ENCODE data around the gene WNT11. TPM values are rescaled to one million over a fixed set of nuclear protein-coding genes. Genes with fewer than 3 reads are reported as not detected.

The WNT11 gene
- polyA plus RNA-seq, 1 of the 3 experiments (the other 2 are of a cell fraction): 0.43 TPM

DNA sequence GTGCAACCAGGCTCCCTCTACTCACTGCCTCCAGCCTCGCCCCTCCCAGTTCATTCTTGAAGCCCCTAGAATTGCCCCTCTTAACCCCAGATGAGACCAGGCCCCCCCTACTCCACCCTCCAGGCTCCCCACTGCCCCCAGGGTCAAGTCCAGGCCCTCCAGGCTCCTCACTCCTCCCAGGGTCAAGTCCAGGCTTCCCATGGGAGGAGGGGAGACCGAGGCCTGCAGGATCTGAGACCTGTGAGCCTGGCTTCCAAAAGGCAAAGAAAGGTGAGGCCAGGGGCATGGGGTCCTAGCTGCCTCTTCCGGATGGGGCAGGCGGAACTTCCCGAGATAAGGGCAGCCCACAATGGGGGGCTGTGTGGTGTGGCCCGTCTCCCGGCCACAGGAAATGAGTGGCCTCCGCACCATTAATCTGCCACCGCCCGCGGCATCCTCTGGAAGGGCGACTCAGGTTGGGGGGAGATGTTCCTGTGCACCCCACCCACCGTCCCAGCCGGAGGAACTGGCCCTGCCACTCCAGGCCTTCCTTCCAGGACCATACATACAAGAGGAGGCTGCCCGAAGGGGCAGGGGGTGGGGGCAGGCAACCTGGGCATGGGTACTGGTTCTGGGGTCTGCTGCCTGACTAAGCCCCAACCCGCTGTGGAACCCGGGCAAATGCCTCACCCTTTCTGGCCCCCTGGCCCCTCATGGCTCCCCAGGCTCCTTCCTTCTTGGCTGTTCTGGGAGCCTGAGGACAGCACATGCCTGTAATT is 35.1 kb upstream of the WNT11 start:
- Histone ChIP-seq H3K79me2 (ENCODE audit: insufficient read depth) (no peaks in the 10 kb centered on the region), H3K9me3 (no peaks in the 10 kb centered on the region), H3K9ac (no peak overlapping the region), H2AFZ (ENCODE audit: low read depth) (no peak overlapping the region), H3K4me2 (no peak overlapping the region), H3K36me3 (replicated peaks in 1 of 2; ENCODE audit: control insufficient read depth in 1 of 2, insufficient read depth in 2 of 2, low read length in 1 of 2) (no peaks in the 10 kb centered on the region), H3K9me2 (no peaks in the 10 kb centered on the region), H4K20me1 (ENCODE audit: insufficient read depth) (no peaks in the 10 kb centered on the region), H3K27ac (ENCODE audit: low read depth in 2 of 2, low read length in 1 of 2) (no peak overlapping the region), H3K4me3 (ENCODE audit: low read depth in 2 of 2, low read length in 1 of 2) (no peak overlapping the region), H3F3A (replicated peaks; ENCODE audit: insufficient read depth) (no peaks in the 10 kb centered on the region), H3K4me1 (ENCODE audit: control insufficient read depth in 1 of 2, insufficient read depth in 2 of 2, low read depth in 1 of 2, low read length in 1 of 2) (peaks cover 0 to 13% of the 10 kb centered on the region in 2 experiments; a peak in 2 of 4 replicates), H3K27me3 (ENCODE audit: insufficient read depth) (no peaks in the 10 kb centered on the region)
- DNase-seq: no peak
- ChIA-PET CTCF (interaction anchor here (1.8 to 3.8 kb wide), 2 partner anchors 33 to 77 kb away, joined by 9 to 30 read pairs; no protein-coding TSS in a partner anchor), POLR2A (no interaction called here)
- TF ChIP-seq FOSL2 (IDR thresholded peaks at IDR 0.05; ENCODE audit: borderline replicate concordance, low read depth) (no peak), FOXM1 (IDR thresholded peaks at IDR 0.05; ENCODE audit: low read depth) (no peak), RXRA (IDR thresholded peaks at IDR 0.05; ENCODE audit: borderline replicate concordance, low read depth) (no peak), SMC3 (IDR thresholded peaks at IDR 0.05; ENCODE audit: low read depth, low read length) (no peak), RFX5 (IDR thresholded peaks at IDR 0.05; ENCODE audit: low read length) (no peak), CHD2 (IDR thresholded peaks at IDR 0.05; ENCODE audit: low read length, partially characterized antibody) (no peak), SIN3A (IDR thresholded peaks at IDR 0.05; ENCODE audit: borderline replicate concordance, low read depth, low read length) (no peak), GABPA (IDR thresholded peaks at IDR 0.05; ENCODE audit: low read depth) (no peak), POLR2AphosphoS5 (IDR thresholded peaks at IDR 0.05; ENCODE audit: low read depth, low read length) (no peak), NRF1 (IDR thresholded peaks at IDR 0.05; ENCODE audit: low read depth, low read length) (no peak), RCOR1 (IDR thresholded peaks at IDR 0.05; ENCODE audit: low read length) (no peak)
- TF ChIP-seq, protein P1, sequence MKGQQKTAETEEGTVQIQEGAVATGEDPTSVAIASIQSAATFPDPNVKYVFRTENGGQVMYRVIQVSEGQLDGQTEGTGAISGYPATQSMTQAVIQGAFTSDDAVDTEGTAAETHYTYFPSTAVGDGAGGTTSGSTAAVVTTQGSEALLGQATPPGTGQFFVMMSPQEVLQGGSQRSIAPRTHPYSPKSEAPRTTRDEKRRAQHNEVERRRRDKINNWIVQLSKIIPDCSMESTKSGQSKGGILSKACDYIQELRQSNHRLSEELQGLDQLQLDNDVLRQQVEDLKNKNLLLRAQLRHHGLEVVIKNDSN (IDR thresholded peaks at IDR 0.05; ENCODE audit: borderline replicate concordance, low read depth): no peak
- TF ChIP-seq, protein P2, sequence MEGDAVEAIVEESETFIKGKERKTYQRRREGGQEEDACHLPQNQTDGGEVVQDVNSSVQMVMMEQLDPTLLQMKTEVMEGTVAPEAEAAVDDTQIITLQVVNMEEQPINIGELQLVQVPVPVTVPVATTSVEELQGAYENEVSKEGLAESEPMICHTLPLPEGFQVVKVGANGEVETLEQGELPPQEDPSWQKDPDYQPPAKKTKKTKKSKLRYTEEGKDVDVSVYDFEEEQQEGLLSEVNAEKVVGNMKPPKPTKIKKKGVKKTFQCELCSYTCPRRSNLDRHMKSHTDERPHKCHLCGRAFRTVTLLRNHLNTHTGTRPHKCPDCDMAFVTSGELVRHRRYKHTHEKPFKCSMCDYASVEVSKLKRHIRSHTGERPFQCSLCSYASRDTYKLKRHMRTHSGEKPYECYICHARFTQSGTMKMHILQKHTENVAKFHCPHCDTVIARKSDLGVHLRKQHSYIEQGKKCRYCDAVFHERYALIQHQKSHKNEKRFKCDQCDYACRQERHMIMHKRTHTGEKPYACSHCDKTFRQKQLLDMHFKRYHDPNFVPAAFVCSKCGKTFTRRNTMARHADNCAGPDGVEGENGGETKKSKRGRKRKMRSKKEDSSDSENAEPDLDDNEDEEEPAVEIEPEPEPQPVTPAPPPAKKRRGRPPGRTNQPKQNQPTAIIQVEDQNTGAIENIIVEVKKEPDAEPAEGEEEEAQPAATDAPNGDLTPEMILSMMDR (IDR thresholded peaks at IDR 0.05): no peak
- TF ChIP-seq, protein P3, sequence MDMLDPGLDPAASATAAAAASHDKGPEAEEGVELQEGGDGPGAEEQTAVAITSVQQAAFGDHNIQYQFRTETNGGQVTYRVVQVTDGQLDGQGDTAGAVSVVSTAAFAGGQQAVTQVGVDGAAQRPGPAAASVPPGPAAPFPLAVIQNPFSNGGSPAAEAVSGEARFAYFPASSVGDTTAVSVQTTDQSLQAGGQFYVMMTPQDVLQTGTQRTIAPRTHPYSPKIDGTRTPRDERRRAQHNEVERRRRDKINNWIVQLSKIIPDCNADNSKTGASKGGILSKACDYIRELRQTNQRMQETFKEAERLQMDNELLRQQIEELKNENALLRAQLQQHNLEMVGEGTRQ (IDR thresholded peaks at IDR 0.05; ENCODE audit: borderline replicate concordance, low read depth, low read length): no peak
- TF ChIP-seq, protein P4, sequence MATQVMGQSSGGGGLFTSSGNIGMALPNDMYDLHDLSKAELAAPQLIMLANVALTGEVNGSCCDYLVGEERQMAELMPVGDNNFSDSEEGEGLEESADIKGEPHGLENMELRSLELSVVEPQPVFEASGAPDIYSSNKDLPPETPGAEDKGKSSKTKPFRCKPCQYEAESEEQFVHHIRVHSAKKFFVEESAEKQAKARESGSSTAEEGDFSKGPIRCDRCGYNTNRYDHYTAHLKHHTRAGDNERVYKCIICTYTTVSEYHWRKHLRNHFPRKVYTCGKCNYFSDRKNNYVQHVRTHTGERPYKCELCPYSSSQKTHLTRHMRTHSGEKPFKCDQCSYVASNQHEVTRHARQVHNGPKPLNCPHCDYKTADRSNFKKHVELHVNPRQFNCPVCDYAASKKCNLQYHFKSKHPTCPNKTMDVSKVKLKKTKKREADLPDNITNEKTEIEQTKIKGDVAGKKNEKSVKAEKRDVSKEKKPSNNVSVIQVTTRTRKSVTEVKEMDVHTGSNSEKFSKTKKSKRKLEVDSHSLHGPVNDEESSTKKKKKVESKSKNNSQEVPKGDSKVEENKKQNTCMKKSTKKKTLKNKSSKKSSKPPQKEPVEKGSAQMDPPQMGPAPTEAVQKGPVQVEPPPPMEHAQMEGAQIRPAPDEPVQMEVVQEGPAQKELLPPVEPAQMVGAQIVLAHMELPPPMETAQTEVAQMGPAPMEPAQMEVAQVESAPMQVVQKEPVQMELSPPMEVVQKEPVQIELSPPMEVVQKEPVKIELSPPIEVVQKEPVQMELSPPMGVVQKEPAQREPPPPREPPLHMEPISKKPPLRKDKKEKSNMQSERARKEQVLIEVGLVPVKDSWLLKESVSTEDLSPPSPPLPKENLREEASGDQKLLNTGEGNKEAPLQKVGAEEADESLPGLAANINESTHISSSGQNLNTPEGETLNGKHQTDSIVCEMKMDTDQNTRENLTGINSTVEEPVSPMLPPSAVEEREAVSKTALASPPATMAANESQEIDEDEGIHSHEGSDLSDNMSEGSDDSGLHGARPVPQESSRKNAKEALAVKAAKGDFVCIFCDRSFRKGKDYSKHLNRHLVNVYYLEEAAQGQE (IDR thresholded peaks at IDR 0.05; ENCODE audit: low read depth, low read length): no peak
- 80% methylated on average over 11 of the region's 17 CpGs for WGBS (ENCODE audit: low lambda C conversion rate)
